Stomach (tissue), 9 donors: ENCODE results near the gene PTPRM. TPM values are rescaled to one million over a fixed set of nuclear protein-coding genes. Genes with fewer than 3 reads are reported as not detected.
A peak's percentile ranks its signal among the peaks of the same experiment; 100 is the strongest.

Experiments
- DNase-seq, 2 donors: peaks; one replicate each; pipeline versions ENCODE4 v3.0.0 to v3.0.0-alpha.2; 2013 to 2019
- H3K27ac ChIP-seq, 5 donors: fragments of 200-600 bp in 4 of 5; sonication (generic) in 4 of 5; one replicate each; pipeline ENCODE4 v1.5.1; 2013 to 2019; ENCODE audit warnings: mild to moderate bottlenecking in 1 of 5, moderate library complexity in 1 of 5
- H3K27me3 ChIP-seq, 3 donors: fragments of 200-600 bp; sonication (generic); one replicate each; pipeline ENCODE4 v1.5.1; 2017 to 2019; ENCODE audit warnings: mixed run types in 1 of 3
- H3K36me3 ChIP-seq, 4 donors: fragments of 200-600 bp; sonication (generic); 1 replicate in 3 of 4; 2 replicates in 1 of 4; pipeline ENCODE4 v1.5.1; 2016 to 2019
- H3K4me1 ChIP-seq, 4 donors: fragments of 200-600 bp; sonication (generic); one replicate each; pipeline ENCODE4 v1.5.1; 2016 to 2019
- H3K4me3 ChIP-seq, 4 donors: fragments of 200-600 bp; sonication (generic) in 3 of 4; one replicate each; pipeline ENCODE4 v1.5.1; 2016 to 2019; ENCODE audit warnings: mild to moderate bottlenecking in 1 of 4
- H3K9me3 ChIP-seq, 4 donors: fragments of 200-600 bp; sonication (generic); one replicate each; pipeline ENCODE4 v1.5.1; 2016 to 2019
- EP300 ChIP-seq: sonication (generic); formaldehyde crosslinking; IDR thresholded peaks from one replicate; pipeline ENCODE4 v1.6.1; 2017; ENCODE audit warnings: antibody characterized with exemption
- POLR2A ChIP-seq, 4 donors: fragments of 450-650 bp; IDR thresholded peaks; one replicate each; pipeline ENCODE4 v1.6.1; 2016; ENCODE audit warnings: antibody characterized with exemption in 4 of 4, control low read depth in 2 of 4, mild to moderate bottlenecking in 1 of 4, moderate library complexity in 1 of 4
- POLR2AphosphoS5 ChIP-seq, 3 donors: sonication (generic); formaldehyde crosslinking; IDR thresholded peaks; one replicate each; pipeline ENCODE4 v1.6.1; 2016; ENCODE audit warnings: antibody characterized with exemption in 3 of 3
- WGBS, 5 donors: extraction: QIAGEN DNeasy Blood & Tissue Kit in 3 of 5; methylation state at CpG; one replicate each; pipeline versions ENCODE4 v1.1.5 to v1.1.7; 2013 to 2018; 5-methylcytosine and 5-hydroxymethylcytosine counted together
- intact Hi-C: fragments of 100-400 bp; cut with DNase I; formaldehyde crosslinking; loops from one replicate; pipeline ENCODE4 v1.15.1; 2023; ENCODE audit warnings: low total_unique reads
- polyA plus RNA-seq, 3 donors: library from polyadenylated mRNA; stranded (reverse); fragments of 200-250 nt; gene quantifications; one replicate each; pipeline ENCODE4 v1.2.3, GENCODE V29; 2013
- total RNA-seq, 5 donors: library from RNA; depleted of rRNA; stranded (reverse); fragments of >200 nt; gene quantifications; one replicate each; pipeline versions ENCODE4 v1.1.0 to v1.2.3, GENCODE V29; 2014 to 2016
- TF ChIP-seq, protein P1 (sequence below), 7 experiments: fragments of 450-650 bp in 4 of 7; fragments of 200-600 bp in 3 of 7; sonication (generic) in 3 of 7; IDR thresholded peaks; one replicate each; pipeline ENCODE4 v1.5.1; 2016 to 2019; ENCODE audit warnings: antibody characterized with exemption in 7 of 7, control low read depth in 2 of 7, mild to moderate bottlenecking in 1 of 7
- donor health status: healthy with polysubstance abuse.
- donor health status: Bipolar disorder and iron deficiency.
- donor health status: healthy.

Gene PTPRM
- total and polyA plus RNA-seq, 8 donors = 7.5 to 246 (median 58.2) TPM

DNA sequence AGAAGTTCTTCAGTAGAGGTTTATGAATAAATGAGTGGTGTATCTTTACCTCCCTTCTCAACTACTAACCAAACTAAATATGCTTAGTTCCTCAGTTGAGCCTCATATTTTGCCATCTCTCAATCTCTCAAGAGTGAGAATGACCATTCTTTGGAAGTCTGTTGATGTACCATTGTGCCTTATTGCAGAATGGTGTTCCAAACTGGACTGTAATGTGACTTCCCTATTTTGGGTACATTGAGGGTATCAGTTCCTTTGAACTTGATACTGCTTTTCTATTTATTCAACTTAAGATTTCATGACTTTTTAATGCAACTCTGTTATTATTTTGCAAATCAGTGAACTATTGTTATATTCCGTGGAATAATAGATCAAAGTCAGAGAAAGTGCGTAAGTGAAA, 159.4 kb downstream of the PTPRM start:
- no peak for DNase-seq
- intact Hi-C loops = no loop called here
- no peak overlapping the region for H3K4me3 ChIP-seq
- H3K36me3 ChIP-seq = no peaks in the 10 kb centered on the region
- H3K9me3 ChIP-seq = no peaks in the 10 kb centered on the region
- H3K27ac ChIP-seq = no peak overlapping the region
- TF ChIP-seq POLR2AphosphoS5 (IDR thresholded peaks at IDR 0.05) (no peak), EP300 (no peak), POLR2A (IDR thresholded peaks at IDR 0.05) (no peak)
- TF ChIP-seq, protein P1, sequence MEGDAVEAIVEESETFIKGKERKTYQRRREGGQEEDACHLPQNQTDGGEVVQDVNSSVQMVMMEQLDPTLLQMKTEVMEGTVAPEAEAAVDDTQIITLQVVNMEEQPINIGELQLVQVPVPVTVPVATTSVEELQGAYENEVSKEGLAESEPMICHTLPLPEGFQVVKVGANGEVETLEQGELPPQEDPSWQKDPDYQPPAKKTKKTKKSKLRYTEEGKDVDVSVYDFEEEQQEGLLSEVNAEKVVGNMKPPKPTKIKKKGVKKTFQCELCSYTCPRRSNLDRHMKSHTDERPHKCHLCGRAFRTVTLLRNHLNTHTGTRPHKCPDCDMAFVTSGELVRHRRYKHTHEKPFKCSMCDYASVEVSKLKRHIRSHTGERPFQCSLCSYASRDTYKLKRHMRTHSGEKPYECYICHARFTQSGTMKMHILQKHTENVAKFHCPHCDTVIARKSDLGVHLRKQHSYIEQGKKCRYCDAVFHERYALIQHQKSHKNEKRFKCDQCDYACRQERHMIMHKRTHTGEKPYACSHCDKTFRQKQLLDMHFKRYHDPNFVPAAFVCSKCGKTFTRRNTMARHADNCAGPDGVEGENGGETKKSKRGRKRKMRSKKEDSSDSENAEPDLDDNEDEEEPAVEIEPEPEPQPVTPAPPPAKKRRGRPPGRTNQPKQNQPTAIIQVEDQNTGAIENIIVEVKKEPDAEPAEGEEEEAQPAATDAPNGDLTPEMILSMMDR (IDR thresholded peaks at IDR 0.05) = no peak
- H3K4me1 ChIP-seq = peaks cover 0 to 21% (median 7%) of the 10 kb centered on the region in 4 donors
- 47 to 72% (median 68%) methylated on average over 2 of the region's 2 CpGs for WGBS, 5 donors
- no peaks in the 10 kb centered on the region for H3K27me3 ChIP-seq

GRCh38 chr18:7727361-7728076, 160.4 kb downstream of the PTPRM start:
- H3K4me3 ChIP-seq = no peak overlapping the region
- no peak overlapping the region for H3K27ac ChIP-seq
- peaks cover 0 to 14% (median 7%) of the 10 kb centered on the region in 4 donors for H3K4me1 ChIP-seq
- peak in 1 of 2 donors; percentile 63 for DNase-seq
- TF ChIP-seq EP300 (no peak), POLR2AphosphoS5 (IDR thresholded peaks at IDR 0.05) (no peak), POLR2A (IDR thresholded peaks at IDR 0.05) (no peak)
- TF ChIP-seq, protein P1 (IDR thresholded peaks at IDR 0.05) = no peak
- no peaks in the 10 kb centered on the region for H3K9me3 ChIP-seq
- H3K36me3 ChIP-seq = no peaks in the 10 kb centered on the region
- intact Hi-C loops = no loop called here
- no peaks in the 10 kb centered on the region for H3K27me3 ChIP-seq
- WGBS, 5 donors = 46 to 62% (median 54%) methylated on average over 2 of the region's 2 CpGs

DNA sequence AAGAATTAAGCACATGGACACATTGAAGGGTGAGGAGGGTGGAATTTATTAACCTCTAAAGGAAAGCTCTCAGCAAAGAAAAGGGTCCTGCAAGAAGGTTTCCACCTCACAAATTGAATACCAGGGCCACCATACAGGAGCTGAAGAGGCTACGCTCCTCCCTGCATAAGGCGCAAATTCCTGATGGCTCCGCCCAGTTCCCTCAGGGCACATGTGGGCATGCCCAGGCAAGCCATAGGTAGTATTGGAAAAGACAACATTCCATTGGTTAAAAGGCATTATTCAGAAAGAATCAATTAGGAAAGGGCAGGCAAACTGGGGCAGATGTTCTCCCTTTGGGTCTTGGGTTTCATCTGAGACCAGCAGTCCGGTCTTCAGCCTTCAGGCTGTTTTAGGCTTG, 161.2 kb downstream of the PTPRM start:
- Histone ChIP-seq H3K9me3 (no peaks in the 10 kb centered on the region), H3K36me3 (no peaks in the 10 kb centered on the region), H3K4me3 (no peak overlapping the region), H3K27ac (no peak overlapping the region), H3K4me1 (peaks cover 0 to 14% (median 7%) of the 10 kb centered on the region in 4 donors), H3K27me3 (no peaks in the 10 kb centered on the region)
- WGBS, 5 donors = 96 to 98% (median 97%) methylated on average over 4 of the region's 4 CpGs
- TF ChIP-seq EP300 (no peak), POLR2AphosphoS5 (IDR thresholded peaks at IDR 0.05) (no peak)
- TF ChIP-seq, protein P1 (IDR thresholded peaks at IDR 0.05) = no peak
- intact Hi-C loops = no loop called here
- DNase-seq = no peak

GRCh38 chr18:7729868-7730267, 162.8 kb downstream of the PTPRM start:
- H3K27me3 ChIP-seq = no peaks in the 10 kb centered on the region
- no peak overlapping the region for H3K4me3 ChIP-seq
- H3K9me3 ChIP-seq = no peaks in the 10 kb centered on the region
- peaks cover 0 to 16% (median 8%) of the 10 kb centered on the region in 4 donors for H3K4me1 ChIP-seq
- TF ChIP-seq, protein P1 (IDR thresholded peaks at IDR 0.05) = no peak
- TF ChIP-seq EP300 = no peak
- no peak for TF ChIP-seq POLR2AphosphoS5 (IDR thresholded peaks at IDR 0.05)
- no peak for TF ChIP-seq POLR2A (IDR thresholded peaks at IDR 0.05)
- intact Hi-C loops = no loop called here
- no peaks in the 10 kb centered on the region for H3K36me3 ChIP-seq
- peak in 1 of 2 donors; percentile 34 for DNase-seq
- WGBS, 5 donors = 54 to 69% (median 60%) methylated on average over 3 of the region's 3 CpGs
- no peak overlapping the region for H3K27ac ChIP-seq
